ENCODE measurements around the gene CALD1.

Gene CALD1

GRCh38 chr7:134741907-134742635 lies 37.4 kb upstream of the CALD1 start:
- TF ChIP-seq CTCF (IDR thresholded peaks at IDR 0.05; ENCODE audit: insufficient read depth, low read length) (no peak), GABPA (IDR thresholded peaks at IDR 0.05; ENCODE audit: low read depth) (no peak), POLR2AphosphoS5 (IDR thresholded peaks at IDR 0.05; ENCODE audit: low read depth) (no peak), SPI1 (IDR thresholded peaks at IDR 0.05; ENCODE audit: borderline replicate concordance, low read depth) (no peak), REST (IDR thresholded peaks at IDR 0.05; ENCODE audit: insufficient replicate concordance, low read depth) (no peak)
- DNase-seq (ENCODE audit: low read depth in 1 of 2, low spot score in 1 of 2): no peak
- Histone ChIP-seq H3K4me3 (replicated peaks; ENCODE audit: insufficient read depth, low read length) (no peak overlapping the region), H3K27me3 (ENCODE audit: insufficient read depth, poor library complexity, severe bottlenecking) (no peaks in the 10 kb centered on the region), H3K27ac (replicated peaks) (no peak overlapping the region)

- Histone ChIP-seq H3K27me3 (ENCODE audit: insufficient read depth, poor library complexity, severe bottlenecking) (no peaks in the 10 kb centered on the region), H3K27ac (replicated peaks) (no peak overlapping the region), H3K4me3 (replicated peaks; ENCODE audit: insufficient read depth, low read length) (no peak overlapping the region)
- no peak for DNase-seq (ENCODE audit: low read depth in 1 of 2, low spot score in 1 of 2)
- TF ChIP-seq GABPA (IDR thresholded peaks at IDR 0.05; ENCODE audit: low read depth) (no peak), REST (IDR thresholded peaks at IDR 0.05; ENCODE audit: insufficient replicate concordance, low read depth) (no peak), CTCF (IDR thresholded peaks at IDR 0.05; ENCODE audit: insufficient read depth, low read length) (no peak), POLR2AphosphoS5 (IDR thresholded peaks at IDR 0.05; ENCODE audit: low read depth) (no peak), SPI1 (IDR thresholded peaks at IDR 0.05; ENCODE audit: borderline replicate concordance, low read depth) (no peak)
Measured at GRCh38 chr7:134742688-134743350, 36.6 kb upstream of the CALD1 start.

DNA sequence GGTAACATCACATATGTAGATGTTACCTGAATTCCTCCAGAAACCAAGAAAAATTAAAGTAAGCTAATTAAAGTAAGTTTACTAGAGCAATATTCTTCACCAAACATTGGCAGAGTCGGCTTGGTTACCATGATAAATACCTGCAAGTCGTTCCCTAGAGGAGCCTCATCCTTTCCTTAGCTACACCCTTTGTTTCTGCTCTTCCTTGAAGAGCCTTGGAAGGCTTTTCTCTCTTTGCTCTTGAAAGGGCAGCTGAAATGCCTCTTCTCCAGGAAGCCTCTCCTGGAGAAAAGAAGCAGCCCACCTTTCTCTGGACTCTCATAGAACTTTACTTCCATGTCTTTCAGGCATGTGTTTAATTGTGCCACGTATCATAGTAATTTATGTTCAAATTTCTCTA lies 34.9 kb upstream of the CALD1 start:
- H3K27me3 ChIP-seq (ENCODE audit: insufficient read depth, poor library complexity, severe bottlenecking): no peaks in the 10 kb centered on the region
- H3K27ac ChIP-seq (replicated peaks): no peak overlapping the region
- DNase-seq (ENCODE audit: low read depth in 1 of 2, low spot score in 1 of 2): no peak
- TF ChIP-seq REST (IDR thresholded peaks at IDR 0.05; ENCODE audit: insufficient replicate concordance, low read depth) (no peak), POLR2AphosphoS5 (IDR thresholded peaks at IDR 0.05; ENCODE audit: low read depth) (no peak), CTCF (IDR thresholded peaks at IDR 0.05; ENCODE audit: insufficient read depth, low read length) (no peak), SPI1 (IDR thresholded peaks at IDR 0.05; ENCODE audit: borderline replicate concordance, low read depth) (no peak), GABPA (IDR thresholded peaks at IDR 0.05; ENCODE audit: low read depth) (no peak)
- no peak overlapping the region for H3K4me3 ChIP-seq (replicated peaks; ENCODE audit: insufficient read depth, low read length)

All from HL-60 (cell line).